PC-3 (cell line): ENCODE results near the gene MYB. TPM values are rescaled to one million over a fixed set of nuclear protein-coding genes. Genes with fewer than 3 reads are reported as not detected.

ENCODE experiments used
- ATAC-seq: fragments of 200-7000 bp; cut with Tn5 transposase; 2 replicates; pipeline ENCODE4 v1.9.1; 2020; ENCODE audit warnings: mild to moderate bottlenecking, moderate library complexity
- BruUV-seq: library from RNA; stranded (reverse); fragments of 400-500 nt; replicated peaks from 2 replicates; lab custom pipeline; 2021; lab: Mats Ljungman, UMichigan
- CTCF ChIA-PET: fragments of 300-600 bp; sonication (Branson Sonifier 250); formaldehyde crosslinking; loops from one replicate; lab custom pipeline; 2022; ENCODE audit warnings: antibody characterized with exemption; lab: Charles Lee
- POLR2A ChIA-PET: fragments of 300-600 bp; sonication (Branson Sonifier 250); formaldehyde crosslinking; loops from one replicate; lab custom pipeline; 2022; ENCODE audit warnings: antibody characterized with exemption; ENCODE audit not compliant: unreplicated experiment; lab: Charles Lee
- DNase-seq: peaks from one replicate; pipeline ENCODE4 v3.0.0-alpha.2; 2015
- H2AFZ ChIP-seq: fragments of 300-600 bp; sonication (generic); 2 replicates; pipeline ENCODE4 v1.6.0; 2016; ENCODE audit warnings: antibody characterized with exemption, low read length
- H3F3A ChIP-seq: fragments of 300-600 bp; sonication (generic); one replicate; pipeline ENCODE4 v1.6.0; 2017; ENCODE audit warnings: antibody characterized with exemption, low read length, control low read depth, mild to moderate bottlenecking; ENCODE audit not compliant: unreplicated experiment
- H3K27ac ChIP-seq: fragments of 300-600 bp; sonication (generic); 2 replicates; pipeline ENCODE4 v1.5.1; 2016; ENCODE audit warnings: mild to moderate bottlenecking, low read length
- H3K27me3 ChIP-seq: fragments of 300-600 bp; sonication (generic); 2 replicates; pipeline ENCODE4 v1.6.1; 2016; ENCODE audit warnings: low read length, mixed read lengths
- H3K36me3 ChIP-seq: fragments of 300-600 bp; sonication (generic); 2 replicates; pipeline ENCODE4 v1.6.1; 2016; ENCODE audit warnings: low read depth, mixed run types, low read length, mixed read lengths
- H3K4me1 ChIP-seq: fragments of 300-600 bp; sonication (generic); 2 replicates; pipeline ENCODE4 v1.5.1; 2016; ENCODE audit warnings: low read length; ENCODE audit not compliant: insufficient read depth
- H3K4me2 ChIP-seq: fragments of 300-600 bp; sonication (generic); 2 replicates; pipeline ENCODE4 v1.6.0; 2016; ENCODE audit warnings: low read length
- H3K4me3 ChIP-seq: fragments of 300-600 bp; sonication (generic); 2 replicates; pipeline ENCODE4 v1.5.1; 2016; ENCODE audit warnings: mild to moderate bottlenecking, low read length, mixed read lengths
- H3K79me2 ChIP-seq: fragments of 300-600 bp; sonication (generic); 2 replicates; pipeline ENCODE4 v1.6.1; 2017; ENCODE audit warnings: low read length, mixed read lengths
- H3K9ac ChIP-seq: fragments of 300-600 bp; sonication (generic); 2 replicates; pipeline ENCODE4 v1.6.0; 2016; ENCODE audit warnings: mild to moderate bottlenecking, low read length
- H3K9me2 ChIP-seq: fragments of 300-600 bp; sonication (generic); replicated peaks from 2 replicates; pipeline ENCODE4 v1.6.1; 2016; ENCODE audit warnings: mixed run types, low read length, mixed read lengths
- H3K9me3 ChIP-seq: fragments of 300-600 bp; sonication (generic); 2 replicates; pipeline ENCODE4 v1.6.1; 2016; ENCODE audit warnings: low read length, mixed read lengths
- H4K20me1 ChIP-seq: fragments of 300-600 bp; sonication (generic); 2 replicates; pipeline ENCODE4 v1.6.1; 2016; ENCODE audit warnings: low read length, mixed read lengths
- CTCF ChIP-seq: fragments of 300-600 bp; sonication (generic); conservative IDR thresholded peaks from 2 replicates; pipeline ENCODE4 v1.5.1; 2017; ENCODE audit warnings: antibody characterized with exemption, low read depth, mild to moderate bottlenecking, low read length
- EZH2 ChIP-seq: fragments of 300-600 bp; sonication (generic); IDR thresholded peaks from one replicate; pipeline ENCODE4 v1.6.1; 2017; ENCODE audit warnings: antibody characterized with exemption, mild to moderate bottlenecking, low read length; ENCODE audit not compliant: unreplicated experiment
- EZH2phosphoT487 ChIP-seq: fragments of 300-600 bp; sonication (generic); IDR thresholded peaks from 2 replicates; pipeline ENCODE4 v1.6.1; 2018; ENCODE audit warnings: mild to moderate bottlenecking, antibody characterized with exemption, low read length, borderline replicate concordance
- intact Hi-C: fragments of 100-400 bp; cut with micrococcal nuclease; formaldehyde crosslinking; loops from 2 replicates; pipeline ENCODE4 v1.9.0; 2023
- total RNA-seq: library from RNA; depleted of rRNA; stranded (reverse); fragments of >200 nt; gene quantifications from 2 replicates; pipeline ENCODE4 v1.2.3, GENCODE V29; 2014

Gene MYB
- total RNA-seq, 1 experiment from 2014 or later, result 4.4 TPM

GRCh38 chr6:135222623-135223022, 41.5 kb downstream of the MYB start:
- Histone ChIP-seq H4K20me1 (no peaks in the 10 kb centered on the region), H3K36me3 (no peaks in the 10 kb centered on the region), H3K9me3 (no peaks in the 10 kb centered on the region), H3K9me2 (no peaks in the 10 kb centered on the region), H3F3A (no peaks in the 10 kb centered on the region), H3K9ac (no peak overlapping the region), H3K79me2 (no peaks in the 10 kb centered on the region), H3K27me3 (no peaks in the 10 kb centered on the region), H3K4me1 (peaks cover 1% of the 10 kb centered on the region; the same call in 1 of the 2 replicates), H3K27ac (no peak overlapping the region), H2AFZ (no peak overlapping the region), H3K4me2 (no peak overlapping the region), H3K4me3 (no peak overlapping the region)
- POLR2A ChIA-PET, result no interaction called here
- intact Hi-C loops, result no loop called here
- BruUV-seq, result no TSS peak
- ATAC-seq (no peak), DNase-seq (no peak)
- CTCF ChIA-PET, result no interaction called here
- no peak for TF ChIP-seq EZH2
- TF ChIP-seq CTCF, result no peak
- TF ChIP-seq EZH2phosphoT487, result no peak

- TF ChIP-seq CTCF, result no peak
- TF ChIP-seq EZH2, result no peak
- no peak for TF ChIP-seq EZH2phosphoT487
- no peaks in the 10 kb centered on the region for H3K27me3 ChIP-seq
- DNase-seq (no peak), ATAC-seq (no peak)
- H3K4me3 ChIP-seq, result no peak overlapping the region
- H3K4me1 ChIP-seq, result peaks cover 3% of the 10 kb centered on the region; the same call in 1 of the 2 replicates
- no peaks in the 10 kb centered on the region for H3K79me2 ChIP-seq
- CTCF ChIA-PET, result no interaction called here
- no peaks in the 10 kb centered on the region for H3F3A ChIP-seq
- intact Hi-C loops, result no loop called here
- BruUV-seq, result no TSS peak
- no peak overlapping the region for H3K4me2 ChIP-seq
- no peaks in the 10 kb centered on the region for H3K9me3 ChIP-seq
- no peak overlapping the region for H3K27ac ChIP-seq
- no peak overlapping the region for H2AFZ ChIP-seq
- no peaks in the 10 kb centered on the region for H3K9me2 ChIP-seq
- H3K9ac ChIP-seq, result no peak overlapping the region
- H4K20me1 ChIP-seq, result no peaks in the 10 kb centered on the region
- H3K36me3 ChIP-seq, result no peaks in the 10 kb centered on the region
- POLR2A ChIA-PET, result no interaction called here
Measured at GRCh38 chr6:135224037-135224647, 43.0 kb downstream of the MYB start.

GRCh38 chr6:135225911-135226310, 44.8 kb downstream of the MYB start:
- Histone ChIP-seq H3K4me2 (no peak overlapping the region), H2AFZ (no peak overlapping the region), H3K79me2 (no peaks in the 10 kb centered on the region), H4K20me1 (no peaks in the 10 kb centered on the region), H3F3A (no peaks in the 10 kb centered on the region), H3K9me2 (no peaks in the 10 kb centered on the region), H3K27ac (no peak overlapping the region), H3K36me3 (no peaks in the 10 kb centered on the region), H3K9ac (no peak overlapping the region), H3K27me3 (no peaks in the 10 kb centered on the region), H3K4me3 (no peak overlapping the region), H3K4me1 (peaks cover 3% of the 10 kb centered on the region; the same call in 1 of the 2 replicates), H3K9me3 (no peaks in the 10 kb centered on the region)
- DNase-seq, result no peak
- ATAC-seq, result no peak
- intact Hi-C loops, result no loop called here
- no TSS peak for BruUV-seq
- ChIA-PET POLR2A (no interaction called here), CTCF (no interaction called here)
- TF ChIP-seq EZH2 (no peak), CTCF (no peak), EZH2phosphoT487 (no peak)
